NB4 (cell line): Measurements from ENCODE around the gene SPARCL1.
A peak's percentile ranks its signal among the peaks of the same experiment; 100 is the strongest.
"Not testable (repeated sequence)": the region's sequence is repeated elsewhere in the genome, so short reads cannot be mapped to it uniquely, and the experiment has no call there.

Source experiments
- DNase-seq: peaks from one replicate; pipeline ENCODE4 v3.0.0; 2010; ENCODE audit warnings: low read depth
- H3K4me3 ChIP-seq: one replicate; pipeline ENCODE4 v1.5.1; 2011; ENCODE audit warnings: mild to moderate bottlenecking, low read depth, low read length, moderate library complexity
- CTCF ChIP-seq: IDR thresholded peaks from one replicate; pipeline ENCODE4 v1.5.1; 2012; ENCODE audit warnings: low read depth, low read length
- MAX ChIP-seq: IDR thresholded peaks from 2 replicates; pipeline ENCODE4 v1.6.1; 2011; ENCODE audit warnings: low read depth, low read length
- MYC ChIP-seq: IDR thresholded peaks from 2 replicates; pipeline ENCODE4 v1.6.1; 2011; ENCODE audit warnings: low read depth, low read length
- POLR2A ChIP-seq: IDR thresholded peaks from 2 replicates; pipeline ENCODE4 v1.6.1; 2011; ENCODE audit warnings: mild to moderate bottlenecking; ENCODE audit not compliant: insufficient read length; ENCODE audit errors: extremely low read depth

SPARCL1 gene

GRCh38 chr4:87498446-87498900, 30.7 kb downstream of the SPARCL1 start:
- no peak for TF ChIP-seq POLR2A
- TF ChIP-seq MYC, result no peak
- no peak for TF ChIP-seq CTCF
- no peak for TF ChIP-seq MAX
- H3K4me3 ChIP-seq, result no peak overlapping the region
- no peak for DNase-seq

DNA sequence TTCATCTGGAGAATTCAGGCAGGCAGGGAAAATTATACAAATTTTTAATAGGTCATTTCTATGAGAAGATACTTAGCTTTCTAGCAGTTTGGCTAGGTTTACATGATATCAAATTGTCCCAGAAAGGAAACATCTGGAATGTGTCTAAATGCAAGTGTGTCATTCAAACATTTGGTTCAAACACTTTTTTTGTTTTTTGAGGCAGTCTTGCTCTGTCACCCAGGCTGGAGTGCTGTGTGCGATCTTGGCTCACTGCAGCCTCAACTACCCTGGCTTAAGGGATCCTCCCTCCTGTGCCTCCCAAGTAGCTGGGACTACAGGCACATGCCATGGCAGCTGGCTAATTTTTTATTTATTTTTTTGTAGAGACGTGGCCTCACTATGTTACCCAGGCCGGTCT, 31.6 kb downstream of the SPARCL1 start:
- no peak for TF ChIP-seq POLR2A
- no peak for DNase-seq
- H3K4me3 ChIP-seq, result no peak overlapping the region

GRCh38 chr4:87497159-87497558, 32.0 kb downstream of the SPARCL1 start:
- no peak overlapping the region for H3K4me3 ChIP-seq
- TF ChIP-seq MYC (no peak), POLR2A (no peak), MAX (no peak), CTCF (peak; percentile 47)
- peak; percentile 36 for DNase-seq

- no peak for DNase-seq
Observed at GRCh38 chr4:87493115-87493514, 36.1 kb downstream of the SPARCL1 start.

DNA sequence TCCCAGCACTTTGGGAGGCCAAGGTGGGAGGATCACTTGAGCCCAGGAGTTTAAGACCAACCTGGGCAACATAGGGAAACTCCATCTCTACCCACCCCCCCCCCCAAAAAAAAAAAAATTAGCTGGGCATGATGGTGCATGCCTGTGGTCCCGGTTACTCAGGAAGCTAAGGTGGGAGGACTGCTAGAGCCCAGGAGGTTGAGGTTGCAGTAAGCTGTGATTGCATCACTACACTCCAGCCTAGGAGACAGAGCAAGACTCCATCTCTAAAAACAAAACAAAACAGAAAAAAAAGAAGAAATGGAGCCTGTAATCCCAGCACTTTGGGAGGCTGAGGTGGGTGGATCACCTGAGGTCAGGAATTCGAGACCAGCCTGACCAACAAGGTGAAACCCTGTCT, 37.3 kb downstream of the SPARCL1 start:
- peak; percentile 5 for DNase-seq
- not testable (repeated sequence) for H3K4me3 ChIP-seq

More at GRCh38 chr4:87493115-87493514, 36.1 kb downstream of the SPARCL1 start:
- TF ChIP-seq POLR2A, result no peak
- TF ChIP-seq MAX, result no peak
- TF ChIP-seq MYC, result no peak
- no peak for TF ChIP-seq CTCF
- H3K4me3 ChIP-seq, result no peak overlapping the region

- DNase-seq, result no peak
- no peak overlapping the region for H3K4me3 ChIP-seq
- TF ChIP-seq MYC, result no peak
- no peak for TF ChIP-seq POLR2A
- TF ChIP-seq CTCF, result no peak
- no peak for TF ChIP-seq MAX
Observed at GRCh38 chr4:87491436-87491835, 37.7 kb downstream of the SPARCL1 start.

DNA sequence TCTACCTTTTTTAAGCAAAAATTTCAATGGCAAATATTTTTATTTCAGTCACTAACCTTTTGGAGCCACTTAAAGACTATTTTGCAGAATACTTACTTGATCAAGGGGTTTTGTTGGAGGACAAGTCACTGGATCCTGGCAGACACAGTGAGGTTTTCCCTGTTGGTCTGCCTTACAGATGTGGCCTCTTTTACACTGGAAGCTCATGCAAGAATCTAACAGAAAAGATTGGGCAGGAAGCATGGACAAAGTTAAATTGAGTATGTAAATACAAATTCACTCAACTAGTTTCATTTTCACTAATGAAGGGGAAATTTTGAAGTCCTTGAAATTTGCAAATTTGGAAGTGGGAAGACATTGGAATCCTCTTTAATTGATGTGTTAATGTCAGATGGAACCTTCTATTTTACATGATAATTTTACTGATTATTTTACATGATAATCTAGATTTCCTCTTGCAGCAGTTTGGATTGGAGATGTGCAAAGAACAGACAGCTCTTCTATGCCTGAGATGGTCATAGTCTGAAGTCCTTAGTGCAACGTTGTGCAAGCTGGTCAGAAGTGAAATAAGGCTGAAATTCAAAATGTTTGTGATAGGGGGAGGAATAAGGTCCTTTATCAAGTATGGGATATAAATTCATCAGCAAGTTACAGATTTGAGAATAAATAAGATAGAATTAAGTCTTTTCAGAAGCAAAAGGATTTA, 38.4 kb downstream of the SPARCL1 start:
- TF ChIP-seq MAX (no peak), POLR2A (no peak), CTCF (no peak), MYC (no peak)
- DNase-seq, result no peak
- H3K4me3 ChIP-seq, result no peak overlapping the region
